ENCODE measurements around the gene KIF22.

The KIF22 gene

GRCh38 chr16:29794231-29794710, 3.7 kb downstream of the KIF22 start:
- no peak for DNase-seq (ENCODE audit: low read depth)
- H3K4me3 ChIP-seq (ENCODE audit: control insufficient read depth, low read depth, low read length), result no peak overlapping the region
- TF ChIP-seq, protein P1, sequence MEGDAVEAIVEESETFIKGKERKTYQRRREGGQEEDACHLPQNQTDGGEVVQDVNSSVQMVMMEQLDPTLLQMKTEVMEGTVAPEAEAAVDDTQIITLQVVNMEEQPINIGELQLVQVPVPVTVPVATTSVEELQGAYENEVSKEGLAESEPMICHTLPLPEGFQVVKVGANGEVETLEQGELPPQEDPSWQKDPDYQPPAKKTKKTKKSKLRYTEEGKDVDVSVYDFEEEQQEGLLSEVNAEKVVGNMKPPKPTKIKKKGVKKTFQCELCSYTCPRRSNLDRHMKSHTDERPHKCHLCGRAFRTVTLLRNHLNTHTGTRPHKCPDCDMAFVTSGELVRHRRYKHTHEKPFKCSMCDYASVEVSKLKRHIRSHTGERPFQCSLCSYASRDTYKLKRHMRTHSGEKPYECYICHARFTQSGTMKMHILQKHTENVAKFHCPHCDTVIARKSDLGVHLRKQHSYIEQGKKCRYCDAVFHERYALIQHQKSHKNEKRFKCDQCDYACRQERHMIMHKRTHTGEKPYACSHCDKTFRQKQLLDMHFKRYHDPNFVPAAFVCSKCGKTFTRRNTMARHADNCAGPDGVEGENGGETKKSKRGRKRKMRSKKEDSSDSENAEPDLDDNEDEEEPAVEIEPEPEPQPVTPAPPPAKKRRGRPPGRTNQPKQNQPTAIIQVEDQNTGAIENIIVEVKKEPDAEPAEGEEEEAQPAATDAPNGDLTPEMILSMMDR (IDR thresholded peaks at IDR 0.05; ENCODE audit: control insufficient read depth, insufficient read depth, low read depth, low read length, missing control alignments), result no peak

GRCh38 chr16:29802416-29802935, 11.9 kb downstream of the KIF22 start:
- DNase-seq (ENCODE audit: low read depth), result no peak
- TF ChIP-seq, protein P1 (IDR thresholded peaks at IDR 0.05; ENCODE audit: control insufficient read depth, insufficient read depth, low read depth, low read length, missing control alignments), result no peak
- no peak overlapping the region for H3K4me3 ChIP-seq (ENCODE audit: control insufficient read depth, low read depth, low read length)

GRCh38 chr16:29804020-29804419, 13.5 kb downstream of the KIF22 start:
- TF ChIP-seq, protein P1 (IDR thresholded peaks at IDR 0.05; ENCODE audit: control insufficient read depth, insufficient read depth, low read depth, low read length, missing control alignments), result no peak
- no peak for DNase-seq (ENCODE audit: low read depth)
- H3K4me3 ChIP-seq (ENCODE audit: control insufficient read depth, low read depth, low read length), result no peak overlapping the region

- peak overlapping the region; percentile 52 for H3K4me3 ChIP-seq (ENCODE audit: control insufficient read depth, low read depth, low read length)
- DNase-seq (ENCODE audit: low read depth), result no peak
- TF ChIP-seq, protein P1 (IDR thresholded peaks at IDR 0.05; ENCODE audit: control insufficient read depth, insufficient read depth, low read depth, low read length, missing control alignments), result no peak
Measured at GRCh38 chr16:29804455-29805231, 14.1 kb downstream of the KIF22 start.

DNA sequence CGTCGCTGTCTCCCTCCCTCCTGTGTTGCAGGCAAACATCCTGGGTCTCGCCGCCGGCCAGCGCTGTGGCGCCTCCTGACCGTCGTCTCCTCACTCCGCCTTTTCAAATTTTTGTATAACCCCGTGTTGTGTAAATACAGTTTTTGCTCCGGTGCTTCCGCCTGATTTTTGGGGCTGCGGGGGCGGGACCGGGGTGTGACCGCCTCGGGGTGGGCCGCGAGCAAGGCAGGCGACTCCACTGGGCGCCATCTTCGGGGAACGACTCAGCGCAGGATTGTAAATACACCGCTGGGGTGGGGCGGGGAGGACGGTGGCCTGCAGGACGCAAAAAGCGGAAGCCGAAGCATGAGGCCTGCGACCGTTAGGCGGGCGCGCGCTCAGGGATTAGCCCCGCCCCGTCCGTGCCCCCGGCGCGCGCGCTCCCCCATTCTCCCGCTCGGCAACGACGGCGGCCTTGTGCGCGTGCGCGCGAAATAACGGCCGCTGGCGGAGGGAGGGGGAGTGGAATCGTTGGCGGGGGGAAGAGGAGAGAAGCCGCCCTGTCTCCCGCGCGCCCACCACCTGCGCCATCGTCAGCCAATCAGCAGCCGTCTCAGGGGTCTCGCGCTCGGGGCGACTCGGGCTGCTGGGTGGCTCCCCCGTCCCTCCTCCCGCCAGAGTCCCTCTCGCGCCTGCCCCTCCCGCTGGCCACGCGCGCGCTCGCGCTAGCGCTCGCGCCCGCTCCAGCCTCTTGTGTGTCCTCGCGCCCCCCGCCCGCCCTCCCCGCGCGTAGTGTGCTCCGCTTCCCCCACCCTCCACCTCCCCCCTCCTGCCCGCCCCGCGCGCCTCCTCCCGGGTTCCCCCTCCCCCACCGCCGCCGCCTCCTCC, 14.9 kb downstream of the KIF22 start:
- DNase-seq (ENCODE audit: low read depth), result peak; percentile 88
- H3K4me3 ChIP-seq (ENCODE audit: control insufficient read depth, low read depth, low read length), result peak overlapping the region; percentile 52
- TF ChIP-seq, protein P1 (IDR thresholded peaks at IDR 0.05; ENCODE audit: control insufficient read depth, insufficient read depth, low read depth, low read length, missing control alignments), result no peak

- TF ChIP-seq, protein P1 (IDR thresholded peaks at IDR 0.05; ENCODE audit: control insufficient read depth, insufficient read depth, low read depth, low read length, missing control alignments), result no peak
- peak; percentile 68 for DNase-seq (ENCODE audit: low read depth)
- peak within 1 kb of the TSS; percentile 74 for H3K4me3 ChIP-seq (ENCODE audit: control insufficient read depth, low read depth, low read length)
Measured at GRCh38 chr16:29806099-29806579, 15.6 kb downstream of the KIF22 start, which contains the start of gene MAZ. Gene MAZ (plus strand): TSS chr16:29806529. CDS start chr16:29806702, 173 bp downstream.
